ENCODE results near the gene TMEM43.

The TMEM43 gene

DNA sequence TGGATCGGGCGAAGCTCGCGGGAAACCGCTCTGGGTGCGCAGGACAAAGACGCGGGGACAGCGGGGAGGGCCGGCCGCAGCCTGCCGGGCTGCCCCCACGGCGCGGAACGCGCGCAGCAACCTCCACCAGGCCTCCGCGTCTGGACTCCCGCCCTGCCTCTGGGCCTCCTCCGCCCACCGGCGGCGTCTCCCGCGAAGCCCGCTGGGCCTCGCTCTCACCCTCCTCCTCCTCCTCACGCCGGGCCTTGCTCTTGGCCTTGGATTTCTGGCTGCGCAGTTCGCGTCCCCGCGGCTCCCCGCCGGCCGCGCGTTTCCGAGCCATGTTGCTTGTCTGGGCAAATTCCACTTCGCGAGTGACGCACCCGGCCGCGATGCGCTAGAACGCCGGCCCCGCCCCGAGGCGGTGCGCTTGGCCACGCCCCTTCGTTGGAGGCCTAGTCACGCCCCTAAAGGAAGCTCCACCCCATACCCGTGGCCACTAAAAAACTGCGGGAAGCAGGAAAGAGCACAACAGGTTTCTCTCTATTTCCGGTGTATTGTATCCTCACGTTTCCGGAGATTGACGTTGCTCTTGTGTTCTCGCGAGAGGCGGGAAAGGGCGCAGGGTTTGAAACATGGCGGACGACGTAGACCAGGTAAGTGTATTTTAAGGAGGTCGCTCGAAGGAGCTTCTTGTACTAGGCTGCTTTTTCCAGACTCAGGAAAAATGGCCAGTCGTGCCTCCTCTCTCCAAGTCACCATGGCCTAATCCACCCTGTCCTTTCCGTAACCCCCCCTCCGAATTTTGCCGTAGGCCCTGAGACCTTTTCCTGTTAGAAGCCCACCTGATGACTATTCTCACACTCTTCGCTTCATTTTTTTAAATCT lies 53.6 kb downstream of the TMEM43 start, which contains the start of the genes LSM3 and XPC:
TSS of gene LSM3 (plus strand) at position 571 of the 867 bp plus-strand sequence. CDS start at position 615, 44 bp downstream.
TSS of gene XPC (minus strand) at position 355 of the 867 bp plus-strand sequence. CDS start at position 322, 33 bp downstream.
- TF ChIP-seq, protein P1, sequence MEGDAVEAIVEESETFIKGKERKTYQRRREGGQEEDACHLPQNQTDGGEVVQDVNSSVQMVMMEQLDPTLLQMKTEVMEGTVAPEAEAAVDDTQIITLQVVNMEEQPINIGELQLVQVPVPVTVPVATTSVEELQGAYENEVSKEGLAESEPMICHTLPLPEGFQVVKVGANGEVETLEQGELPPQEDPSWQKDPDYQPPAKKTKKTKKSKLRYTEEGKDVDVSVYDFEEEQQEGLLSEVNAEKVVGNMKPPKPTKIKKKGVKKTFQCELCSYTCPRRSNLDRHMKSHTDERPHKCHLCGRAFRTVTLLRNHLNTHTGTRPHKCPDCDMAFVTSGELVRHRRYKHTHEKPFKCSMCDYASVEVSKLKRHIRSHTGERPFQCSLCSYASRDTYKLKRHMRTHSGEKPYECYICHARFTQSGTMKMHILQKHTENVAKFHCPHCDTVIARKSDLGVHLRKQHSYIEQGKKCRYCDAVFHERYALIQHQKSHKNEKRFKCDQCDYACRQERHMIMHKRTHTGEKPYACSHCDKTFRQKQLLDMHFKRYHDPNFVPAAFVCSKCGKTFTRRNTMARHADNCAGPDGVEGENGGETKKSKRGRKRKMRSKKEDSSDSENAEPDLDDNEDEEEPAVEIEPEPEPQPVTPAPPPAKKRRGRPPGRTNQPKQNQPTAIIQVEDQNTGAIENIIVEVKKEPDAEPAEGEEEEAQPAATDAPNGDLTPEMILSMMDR (IDR thresholded peaks at IDR 0.05; ENCODE audit: insufficient read depth, low read length): no peak
- TF ChIP-seq GABPA (IDR thresholded peaks at IDR 0.05; ENCODE audit: low read depth) (peak; percentile 79), POLR2AphosphoS5 (IDR thresholded peaks at IDR 0.05; ENCODE audit: low read depth) (peak; percentile 86)
- TF ChIP-seq, protein P2, sequence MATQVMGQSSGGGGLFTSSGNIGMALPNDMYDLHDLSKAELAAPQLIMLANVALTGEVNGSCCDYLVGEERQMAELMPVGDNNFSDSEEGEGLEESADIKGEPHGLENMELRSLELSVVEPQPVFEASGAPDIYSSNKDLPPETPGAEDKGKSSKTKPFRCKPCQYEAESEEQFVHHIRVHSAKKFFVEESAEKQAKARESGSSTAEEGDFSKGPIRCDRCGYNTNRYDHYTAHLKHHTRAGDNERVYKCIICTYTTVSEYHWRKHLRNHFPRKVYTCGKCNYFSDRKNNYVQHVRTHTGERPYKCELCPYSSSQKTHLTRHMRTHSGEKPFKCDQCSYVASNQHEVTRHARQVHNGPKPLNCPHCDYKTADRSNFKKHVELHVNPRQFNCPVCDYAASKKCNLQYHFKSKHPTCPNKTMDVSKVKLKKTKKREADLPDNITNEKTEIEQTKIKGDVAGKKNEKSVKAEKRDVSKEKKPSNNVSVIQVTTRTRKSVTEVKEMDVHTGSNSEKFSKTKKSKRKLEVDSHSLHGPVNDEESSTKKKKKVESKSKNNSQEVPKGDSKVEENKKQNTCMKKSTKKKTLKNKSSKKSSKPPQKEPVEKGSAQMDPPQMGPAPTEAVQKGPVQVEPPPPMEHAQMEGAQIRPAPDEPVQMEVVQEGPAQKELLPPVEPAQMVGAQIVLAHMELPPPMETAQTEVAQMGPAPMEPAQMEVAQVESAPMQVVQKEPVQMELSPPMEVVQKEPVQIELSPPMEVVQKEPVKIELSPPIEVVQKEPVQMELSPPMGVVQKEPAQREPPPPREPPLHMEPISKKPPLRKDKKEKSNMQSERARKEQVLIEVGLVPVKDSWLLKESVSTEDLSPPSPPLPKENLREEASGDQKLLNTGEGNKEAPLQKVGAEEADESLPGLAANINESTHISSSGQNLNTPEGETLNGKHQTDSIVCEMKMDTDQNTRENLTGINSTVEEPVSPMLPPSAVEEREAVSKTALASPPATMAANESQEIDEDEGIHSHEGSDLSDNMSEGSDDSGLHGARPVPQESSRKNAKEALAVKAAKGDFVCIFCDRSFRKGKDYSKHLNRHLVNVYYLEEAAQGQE (IDR thresholded peaks at IDR 0.05; ENCODE audit: insufficient replicate concordance, low read depth): peak; percentile 46
- H3K27ac ChIP-seq (replicated peaks): peak within 1 kb of the TSS; percentile 76
- H3K27me3 ChIP-seq (ENCODE audit: insufficient read depth, poor library complexity, severe bottlenecking): no peaks in the 10 kb centered on the region
- H3K4me3 ChIP-seq (replicated peaks; ENCODE audit: insufficient read depth, low read length): peak within 1 kb of the TSS; percentile 77
- peak; percentile 96 to 98 for DNase-seq (ENCODE audit: low read depth in 1 of 2, low spot score in 1 of 2)

DNA sequence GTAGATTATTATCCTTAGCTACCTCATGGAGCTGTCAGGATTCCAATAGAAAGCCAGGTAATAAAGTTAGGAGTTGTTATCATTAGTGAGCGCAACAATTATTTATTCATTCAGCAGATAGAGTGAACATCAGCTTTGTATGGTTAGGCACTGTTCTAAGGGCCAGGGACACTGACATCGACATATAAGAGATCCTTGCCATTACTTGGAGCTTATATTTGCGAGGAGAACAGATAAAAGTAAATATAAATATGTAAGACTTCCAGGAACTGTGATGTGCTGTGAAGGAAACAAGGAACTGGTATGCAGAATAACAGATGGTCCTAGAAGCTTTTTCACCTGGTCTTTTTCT lies 54.2 kb downstream of the TMEM43 start:
- TF ChIP-seq SPI1 (IDR thresholded peaks at IDR 0.05; ENCODE audit: borderline replicate concordance, low read depth): peak; percentile 19; the same call in 1 of the 2 replicates
- no peak for TF ChIP-seq GABPA (IDR thresholded peaks at IDR 0.05; ENCODE audit: low read depth)
- TF ChIP-seq, protein P1 (IDR thresholded peaks at IDR 0.05; ENCODE audit: insufficient read depth, low read length): no peak
- peak overlapping the region; percentile 77 for H3K4me3 ChIP-seq (replicated peaks; ENCODE audit: insufficient read depth, low read length)
- DNase-seq (ENCODE audit: low read depth in 1 of 2, low spot score in 1 of 2): no peak
- peak overlapping the region; percentile 76 for H3K27ac ChIP-seq (replicated peaks)
- no peaks in the 10 kb centered on the region for H3K27me3 ChIP-seq (ENCODE audit: insufficient read depth, poor library complexity, severe bottlenecking)

DNA sequence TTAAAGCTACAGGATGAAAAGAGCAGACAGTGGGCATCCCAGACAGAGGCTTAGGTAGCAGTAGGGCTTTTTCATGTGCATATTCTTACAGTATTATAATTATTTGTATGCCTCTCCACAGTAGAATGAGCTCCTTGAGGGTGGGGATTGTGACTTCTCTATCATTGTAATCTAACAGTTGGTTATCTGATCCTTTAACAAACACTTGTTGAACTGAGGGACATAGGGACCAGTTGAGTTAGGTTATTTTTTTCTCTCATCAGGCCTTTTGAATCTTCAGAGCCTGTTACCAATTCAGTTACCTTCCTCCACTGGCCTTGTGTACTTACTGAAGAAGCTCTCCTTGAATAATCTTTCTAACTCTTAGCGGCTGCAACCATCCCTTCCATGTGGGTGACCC lies 54.9 kb downstream of the TMEM43 start:
- no peak for DNase-seq (ENCODE audit: low read depth in 1 of 2, low spot score in 1 of 2)
- Histone ChIP-seq H3K27ac (replicated peaks) (peak overlapping the region; percentile 76; the same call in 1 of the 2 replicates), H3K27me3 (ENCODE audit: insufficient read depth, poor library complexity, severe bottlenecking) (no peaks in the 10 kb centered on the region)

More for the DNA sequence above, 54.9 kb downstream of the TMEM43 start:
- TF ChIP-seq SPI1 (IDR thresholded peaks at IDR 0.05; ENCODE audit: borderline replicate concordance, low read depth): no peak
- TF ChIP-seq GABPA (IDR thresholded peaks at IDR 0.05; ENCODE audit: low read depth): no peak
- no peak for TF ChIP-seq POLR2AphosphoS5 (IDR thresholded peaks at IDR 0.05; ENCODE audit: low read depth)
- TF ChIP-seq, protein P2 (IDR thresholded peaks at IDR 0.05; ENCODE audit: insufficient replicate concordance, low read depth): no peak
- TF ChIP-seq, protein P1 (IDR thresholded peaks at IDR 0.05; ENCODE audit: insufficient read depth, low read length): no peak
- H3K4me3 ChIP-seq (replicated peaks; ENCODE audit: insufficient read depth, low read length): peak overlapping the region; percentile 77

Data from HL-60 (cell line).